DND-41 (cell line): ENCODE results near the gene PTPRH.

Source experiments
- EZH2 ChIP-seq: IDR thresholded peaks from 3 replicates; pipeline ENCODE4 v1.6.1; 2012; ENCODE audit warnings: borderline replicate concordance, low read depth, mild to moderate bottlenecking, moderate library complexity, low read length, inconsistent platforms; ENCODE audit not compliant: severe bottlenecking
- TF ChIP-seq, protein P1 (sequence below): IDR thresholded peaks from 2 replicates; pipeline ENCODE4 v1.5.1; 2012; ENCODE audit warnings: borderline replicate concordance, low read length, moderate library complexity, mild to moderate bottlenecking; ENCODE audit not compliant: poor library complexity, severe bottlenecking; ENCODE audit errors: extremely low read depth

DNA sequence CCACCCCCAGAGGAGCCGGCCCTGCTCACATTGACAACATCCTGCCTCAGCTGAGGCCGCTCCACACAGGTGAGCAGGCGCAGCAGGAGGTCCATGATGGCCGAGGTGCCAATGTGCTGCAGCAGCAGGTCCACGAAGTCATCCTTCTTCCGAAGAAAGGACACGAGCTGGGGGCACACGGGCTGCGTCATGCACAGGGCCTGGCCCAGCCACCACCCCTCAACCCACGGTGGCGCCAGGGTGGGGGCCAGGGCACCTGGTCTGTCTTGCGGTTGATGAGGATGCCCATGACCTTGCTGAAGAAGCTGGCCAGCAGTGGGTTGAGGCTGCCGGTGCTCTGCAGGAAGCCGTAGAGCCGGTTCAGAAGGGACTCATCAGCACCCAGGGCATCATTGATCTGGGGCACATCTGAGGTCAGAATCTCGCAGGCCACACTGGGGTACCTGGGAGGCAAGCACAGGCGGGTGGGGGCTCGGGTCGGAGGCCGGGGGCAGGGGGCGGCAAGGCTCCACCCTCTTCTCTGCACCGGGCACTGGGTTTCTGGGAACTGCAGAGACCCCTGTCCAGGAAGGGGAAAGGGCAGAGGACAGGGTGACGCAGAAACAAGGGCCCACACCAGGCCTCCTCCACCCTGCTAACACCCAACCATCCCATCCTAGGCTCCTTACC lies 36.1 kb upstream of the PTPRH start:
- TF ChIP-seq, protein P1, sequence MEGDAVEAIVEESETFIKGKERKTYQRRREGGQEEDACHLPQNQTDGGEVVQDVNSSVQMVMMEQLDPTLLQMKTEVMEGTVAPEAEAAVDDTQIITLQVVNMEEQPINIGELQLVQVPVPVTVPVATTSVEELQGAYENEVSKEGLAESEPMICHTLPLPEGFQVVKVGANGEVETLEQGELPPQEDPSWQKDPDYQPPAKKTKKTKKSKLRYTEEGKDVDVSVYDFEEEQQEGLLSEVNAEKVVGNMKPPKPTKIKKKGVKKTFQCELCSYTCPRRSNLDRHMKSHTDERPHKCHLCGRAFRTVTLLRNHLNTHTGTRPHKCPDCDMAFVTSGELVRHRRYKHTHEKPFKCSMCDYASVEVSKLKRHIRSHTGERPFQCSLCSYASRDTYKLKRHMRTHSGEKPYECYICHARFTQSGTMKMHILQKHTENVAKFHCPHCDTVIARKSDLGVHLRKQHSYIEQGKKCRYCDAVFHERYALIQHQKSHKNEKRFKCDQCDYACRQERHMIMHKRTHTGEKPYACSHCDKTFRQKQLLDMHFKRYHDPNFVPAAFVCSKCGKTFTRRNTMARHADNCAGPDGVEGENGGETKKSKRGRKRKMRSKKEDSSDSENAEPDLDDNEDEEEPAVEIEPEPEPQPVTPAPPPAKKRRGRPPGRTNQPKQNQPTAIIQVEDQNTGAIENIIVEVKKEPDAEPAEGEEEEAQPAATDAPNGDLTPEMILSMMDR, result no peak
- no peak for TF ChIP-seq EZH2
